SK-N-DZ (cell line): ENCODE data around the gene SRSF6.
"Not testable (repeated sequence)": the region's sequence is repeated elsewhere in the genome, so short reads cannot be mapped to it uniquely, and the experiment has no call there.

Source experiments
- DNase-seq: peaks from one replicate; pipeline ENCODE4 v3.0.0-alpha.2; 2015; ENCODE audit warnings: low spot score

SRSF6 gene

GRCh38 chr20:43448748-43449535 lies 8.8 kb upstream of the SRSF6 start:
- DNase-seq, result peak; percentile 72

- DNase-seq, result no peak
These were observed 6.6 kb upstream of the SRSF6 start for GRCh38 chr20:43450841-43451799.

- no peak for DNase-seq
These were observed 5.1 kb upstream of the SRSF6 start for GRCh38 chr20:43452404-43453126.

- not testable (repeated sequence) for DNase-seq
These were observed 1.4 kb upstream of the SRSF6 start for GRCh38 chr20:43456252-43456651.

- DNase-seq, result peak; percentile 98
These were observed 672 bp upstream of the SRSF6 start for GRCh38 chr20:43456809-43457639.

- no peak for DNase-seq
These were observed 777 bp downstream of the SRSF6 start for GRCh38 chr20:43458422-43458924.

GRCh38 chr20:43459022-43459942 lies 1.6 kb downstream of the SRSF6 start:
- DNase-seq, result peak; percentile 57

GRCh38 chr20:43460172-43460829 lies 2.6 kb downstream of the SRSF6 start:
- no peak for DNase-seq

- no peak for DNase-seq
These were observed 3.1 kb downstream of the SRSF6 start for GRCh38 chr20:43460830-43461200.

- no peak for DNase-seq
These were observed 4.4 kb downstream of the SRSF6 start for GRCh38 chr20:43461894-43462659.

- DNase-seq, result no peak
These were observed 5.2 kb downstream of the SRSF6 start for GRCh38 chr20:43462660-43463526.

GRCh38 chr20:43463527-43464218 lies 6.0 kb downstream of the SRSF6 start:
- DNase-seq, result no peak

- no peak for DNase-seq
These were observed 6.6 kb downstream of the SRSF6 start for GRCh38 chr20:43464219-43464790.

GRCh38 chr20:43465625-43465943 lies 7.9 kb downstream of the SRSF6 start:
- DNase-seq, result no peak

- DNase-seq, result no peak
These were observed 9.9 kb downstream of the SRSF6 start for GRCh38 chr20:43467589-43467988.

- no peak for DNase-seq
These were observed 15.1 kb downstream of the SRSF6 start for GRCh38 chr20:43472671-43473380.
